ENCODE results near the gene PAPOLB. TPM values are rescaled to one million over a fixed set of nuclear protein-coding genes. Genes with fewer than 3 reads are reported as not detected.
A peak's percentile ranks its signal among the peaks of the same experiment; 100 is the strongest.

The PAPOLB gene
- total and polyA plus RNA-seq, 3 donors from 2014 or later, result 19.1 to 65.2 (median 29.1) TPM

DNA sequence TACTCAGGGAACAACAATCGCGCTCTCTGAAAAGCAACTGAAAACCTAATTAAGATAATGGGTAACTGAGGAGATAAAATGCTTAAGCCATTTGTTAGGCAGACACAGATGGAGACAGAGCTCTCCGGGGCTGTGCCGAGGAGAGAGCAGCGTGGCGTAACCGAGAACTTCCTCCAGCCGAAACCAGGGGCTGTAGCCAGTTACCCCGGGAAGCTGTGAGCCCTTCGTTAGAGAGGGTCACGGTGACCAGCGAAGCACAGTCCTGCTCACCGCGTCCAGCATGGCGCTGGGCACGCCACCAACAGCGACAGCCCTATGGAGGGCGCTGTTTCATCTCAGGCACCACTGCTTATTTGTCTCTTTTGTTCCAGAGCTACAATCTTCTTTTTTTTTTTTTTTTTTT is 16.1 kb downstream of the PAPOLB start:
- intact Hi-C loops (cut with DNase I; ENCODE audit: low total_unique reads), result no loop called here
- Histone ChIP-seq H3K4me3 (peak overlapping the region; percentile 7 to 11), H3K27ac (peak overlapping the region in 1 of 2 donors; percentile 17), H3K9me3 (no peaks in the 10 kb centered on the region), H3K4me1 (no peaks in the 10 kb centered on the region), H3K36me3 (ENCODE audit: low read depth, missing control alignments) (no peaks in the 10 kb centered on the region), H3K27me3 (no peaks in the 10 kb centered on the region)
- 10 to 27% methylated on average over 18 of the region's 18 CpGs for WGBS, 2 donors
- DNase-seq, result peak; percentile 66
- TF ChIP-seq POLR2A (IDR thresholded peaks at IDR 0.05) (no peak), CTCF (IDR thresholded peaks at IDR 0.05) (peak in 1 of 3 experiments; percentile 52)

DNA sequence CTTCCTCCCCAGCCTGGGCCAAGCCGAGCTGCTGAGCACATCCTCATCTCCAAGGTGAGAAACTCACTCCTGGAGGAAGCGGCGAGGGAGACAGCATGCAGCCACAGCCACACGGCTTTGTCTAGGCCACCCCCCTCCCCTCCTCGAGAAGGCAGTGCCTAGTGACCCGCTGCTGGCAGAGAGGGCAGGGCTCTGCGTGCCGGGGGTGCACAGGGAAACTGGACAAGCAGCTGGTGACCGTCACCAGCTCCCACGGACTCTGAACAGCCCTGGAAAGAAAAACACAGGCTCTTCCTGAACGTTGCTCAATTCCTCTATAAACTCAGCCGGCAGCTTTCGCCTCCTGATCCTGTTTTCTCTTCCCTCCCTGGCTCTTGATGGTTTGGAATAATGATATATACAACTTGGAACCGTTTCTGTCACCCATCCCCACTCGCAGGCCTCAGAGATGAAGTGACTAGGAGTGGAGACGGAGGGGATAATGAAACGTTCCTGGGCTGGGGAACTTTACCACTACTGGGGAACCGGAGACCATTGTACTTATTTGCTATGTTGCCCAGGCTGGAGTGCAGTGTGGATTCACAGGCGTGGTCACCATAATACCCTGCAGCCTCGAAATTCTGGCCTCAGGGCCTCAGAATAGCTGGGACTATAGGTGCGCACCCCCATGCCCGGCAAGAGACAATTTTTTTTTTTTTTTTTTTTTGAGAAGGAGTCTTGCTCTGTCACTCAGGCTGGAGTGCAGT is 19.3 kb downstream of the PAPOLB start:
- H3K27me3 ChIP-seq, result no peaks in the 10 kb centered on the region
- no peaks in the 10 kb centered on the region for H3K36me3 ChIP-seq (ENCODE audit: low read depth, missing control alignments)
- H3K4me3 ChIP-seq, result no peak overlapping the region
- 72 to 74% methylated on average over 20 to 22 of the region's 22 CpGs for WGBS, 2 donors
- H3K4me1 ChIP-seq, result no peaks in the 10 kb centered on the region
- no peak for DNase-seq
- no peak overlapping the region for H3K27ac ChIP-seq
- TF ChIP-seq POLR2A (IDR thresholded peaks at IDR 0.05), result no peak
- intact Hi-C loops (cut with DNase I; ENCODE audit: low total_unique reads), result no loop called here
- no peaks in the 10 kb centered on the region for H3K9me3 ChIP-seq

DNA sequence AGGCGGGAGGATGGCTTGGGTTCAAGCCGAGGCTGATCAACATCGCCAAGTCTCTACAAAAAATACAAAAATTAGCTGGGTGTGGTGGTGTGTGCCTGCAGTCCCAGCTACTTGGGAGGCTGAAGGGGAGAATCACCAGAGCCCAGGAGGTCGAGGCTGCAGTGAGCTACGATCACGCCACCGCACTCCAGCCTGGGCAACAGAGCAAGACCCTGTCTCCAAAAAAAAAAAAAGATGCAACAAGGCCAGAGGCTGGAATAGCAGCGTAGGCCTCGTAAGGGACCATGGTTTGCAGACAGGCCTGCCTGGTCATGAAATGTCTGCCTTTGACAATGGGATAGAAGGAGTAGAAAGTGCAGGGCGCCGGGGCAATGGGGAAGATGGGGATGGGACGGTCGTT is 20.0 kb downstream of the PAPOLB start:
- Histone ChIP-seq H3K36me3 (ENCODE audit: low read depth, missing control alignments) (no peaks in the 10 kb centered on the region), H3K4me3 (no peak overlapping the region), H3K27ac (no peak overlapping the region), H3K27me3 (no peaks in the 10 kb centered on the region), H3K4me1 (no peaks in the 10 kb centered on the region), H3K9me3 (no peaks in the 10 kb centered on the region)
- no peak for DNase-seq
- no peak for TF ChIP-seq POLR2A (IDR thresholded peaks at IDR 0.05)
- no peak for TF ChIP-seq CTCF (IDR thresholded peaks at IDR 0.05)
- intact Hi-C loops (cut with DNase I; ENCODE audit: low total_unique reads), result no loop called here
- 92 to 96% methylated on average over 13 of the region's 13 CpGs for WGBS, 2 donors

GRCh38 chr7:4841007-4841784 is 20.6 kb downstream of the PAPOLB start:
- Histone ChIP-seq H3K4me1 (no peaks in the 10 kb centered on the region), H3K9me3 (no peaks in the 10 kb centered on the region), H3K27me3 (no peaks in the 10 kb centered on the region), H3K36me3 (ENCODE audit: low read depth, missing control alignments) (no peaks in the 10 kb centered on the region), H3K27ac (no peak overlapping the region), H3K4me3 (no peak overlapping the region)
- no peak for DNase-seq
- intact Hi-C loops (cut with DNase I; ENCODE audit: low total_unique reads), result no loop called here
- no peak for TF ChIP-seq POLR2A (IDR thresholded peaks at IDR 0.05)
- no peak for TF ChIP-seq CTCF (IDR thresholded peaks at IDR 0.05)
- 93 to 97% methylated on average over 16 to 17 of the region's 17 CpGs for WGBS, 2 donors

GRCh38 chr7:4840079-4840501 is 21.7 kb downstream of the PAPOLB start:
- TF ChIP-seq CTCF (IDR thresholded peaks at IDR 0.05) (no peak), POLR2A (IDR thresholded peaks at IDR 0.05) (no peak)

More at GRCh38 chr7:4840079-4840501, 21.7 kb downstream of the PAPOLB start:
- Histone ChIP-seq H3K9me3 (no peaks in the 10 kb centered on the region), H3K36me3 (ENCODE audit: low read depth, missing control alignments) (no peaks in the 10 kb centered on the region), H3K4me1 (no peaks in the 10 kb centered on the region), H3K27me3 (no peaks in the 10 kb centered on the region), H3K4me3 (no peak overlapping the region), H3K27ac (no peak overlapping the region)
- no peak for DNase-seq
- intact Hi-C loops (cut with DNase I; ENCODE audit: low total_unique reads), result no loop called here
- 92% methylated on average over 16 of the region's 16 CpGs; no CpG with 5 or more reads in 1 of the 2 donors for WGBS, 2 donors

All from testis (tissue), 3 donors.